GDM1 (cell line): ENCODE measurements around the gene AFTPH.

ENCODE experiments used
- DNase-seq: peaks from one replicate; lab custom pipeline; 2025; lab: John Stamatoyannopoulos, UW

The AFTPH gene

GRCh38 chr2:64540615-64541014 lies 16.5 kb downstream of the AFTPH start:
- DNase-seq = no peak

DNA sequence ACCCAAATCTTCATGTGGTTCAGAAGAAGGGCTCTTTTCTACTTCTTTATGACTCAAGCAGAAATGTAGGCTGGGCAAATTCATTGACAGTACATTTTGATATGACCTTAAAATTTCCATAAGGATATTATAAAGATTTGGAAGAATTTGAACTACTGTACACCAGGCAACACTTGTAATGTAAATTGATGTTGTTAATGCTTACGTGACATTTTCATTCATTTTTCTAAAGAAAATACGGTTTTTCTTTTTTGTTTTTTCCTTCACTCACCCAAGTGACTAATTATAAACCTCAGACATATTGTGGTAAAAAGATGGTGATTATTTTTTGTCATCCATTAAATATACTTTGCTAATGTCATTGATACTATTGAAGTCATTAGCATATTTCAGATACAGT lies 17.4 kb downstream of the AFTPH start:
- no peak for DNase-seq

- DNase-seq = no peak
These were observed 18.2 kb downstream of the AFTPH start for GRCh38 chr2:64542071-64543007.

- no peak for DNase-seq
These were observed 19.0 kb downstream of the AFTPH start for GRCh38 chr2:64543008-64543697.

GRCh38 chr2:64548761-64549160 lies 24.6 kb downstream of the AFTPH start:
- DNase-seq = no peak

DNA sequence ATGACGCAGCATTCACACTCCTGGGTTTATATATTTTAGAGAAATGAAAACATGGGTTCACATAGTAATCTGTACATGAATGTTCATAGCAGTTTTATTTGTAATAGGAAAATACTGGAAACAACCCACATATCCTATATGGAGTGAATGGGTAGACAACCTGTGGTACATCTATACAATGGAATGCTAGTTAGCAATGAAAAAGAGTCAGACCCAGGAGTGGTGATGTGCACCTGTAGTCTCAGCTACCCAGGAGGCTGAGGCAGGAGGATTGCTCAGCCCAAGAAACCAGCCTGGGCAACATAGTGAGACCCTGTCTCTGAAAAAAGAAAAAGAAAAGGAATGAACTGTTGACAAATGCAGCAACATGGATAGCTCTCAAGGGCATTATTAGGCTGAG lies 25.9 kb downstream of the AFTPH start:
- no peak for DNase-seq

DNA sequence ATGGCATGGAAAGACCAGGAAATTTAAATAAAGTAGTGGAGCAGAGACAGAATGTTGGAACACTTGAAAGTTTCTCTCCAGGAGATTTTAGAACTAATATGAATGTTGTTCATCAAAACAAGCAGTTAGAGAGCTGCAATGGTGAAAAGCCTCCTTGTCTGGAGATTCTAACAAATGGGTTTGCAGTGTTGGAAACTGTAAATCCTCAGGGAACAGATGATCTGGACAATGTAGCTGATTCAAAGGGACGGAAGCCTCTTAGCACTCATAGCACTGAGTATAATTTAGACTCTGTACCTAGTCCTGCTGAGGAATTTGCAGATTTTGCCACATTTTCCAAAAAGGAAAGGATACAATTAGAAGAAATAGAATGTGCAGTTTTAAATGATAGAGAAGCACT lies 27.7 kb downstream of the AFTPH start:
- no peak for DNase-seq

DNA sequence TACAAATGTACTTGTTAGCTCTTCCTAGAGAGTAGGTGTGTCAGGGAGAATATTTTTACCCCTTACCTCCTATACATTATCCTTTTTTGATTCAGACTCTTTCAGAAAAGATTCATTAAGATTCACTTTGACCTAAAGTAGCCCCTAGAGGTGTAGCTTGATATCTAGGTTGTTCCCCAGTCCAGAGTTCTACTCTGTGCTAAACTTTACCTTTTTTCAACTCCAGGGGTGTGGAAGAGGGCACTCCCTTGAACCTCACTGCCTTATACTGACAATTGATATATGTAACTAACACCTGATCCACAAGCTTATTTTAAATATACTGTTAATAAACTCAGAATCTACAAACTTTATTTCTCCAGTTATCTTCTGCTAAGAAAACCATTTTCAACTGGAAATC lies 30.0 kb downstream of the AFTPH start:
- DNase-seq = no peak

DNA sequence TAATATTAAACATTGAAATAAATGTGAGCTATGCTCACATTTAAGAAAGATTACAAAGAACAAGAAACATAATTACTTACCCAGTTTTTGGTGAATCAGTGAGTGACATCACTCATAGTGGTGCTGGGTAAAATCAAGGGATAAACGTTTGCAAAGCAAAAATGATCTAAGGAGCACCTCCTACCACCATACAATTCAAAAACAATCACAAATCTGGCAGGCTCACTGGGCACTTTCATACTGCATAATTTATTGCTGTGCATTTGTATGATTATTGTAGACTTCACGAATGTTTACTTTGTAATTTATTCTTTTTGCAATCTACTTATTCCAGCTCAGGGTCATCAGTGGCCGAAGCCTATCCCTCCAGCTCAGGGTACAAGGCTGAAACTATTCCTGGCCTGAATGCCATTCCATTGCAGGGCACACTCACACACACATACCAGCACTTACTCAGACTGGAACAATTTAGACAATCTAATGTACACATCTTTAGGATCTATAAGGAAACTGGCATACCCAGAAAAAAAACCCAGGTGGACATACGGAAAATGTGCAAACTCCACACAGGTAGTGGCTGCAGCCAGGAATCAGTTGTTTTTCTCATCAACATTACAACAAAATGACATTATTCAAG lies 34.4 kb downstream of the AFTPH start:
- no peak for DNase-seq

DNA sequence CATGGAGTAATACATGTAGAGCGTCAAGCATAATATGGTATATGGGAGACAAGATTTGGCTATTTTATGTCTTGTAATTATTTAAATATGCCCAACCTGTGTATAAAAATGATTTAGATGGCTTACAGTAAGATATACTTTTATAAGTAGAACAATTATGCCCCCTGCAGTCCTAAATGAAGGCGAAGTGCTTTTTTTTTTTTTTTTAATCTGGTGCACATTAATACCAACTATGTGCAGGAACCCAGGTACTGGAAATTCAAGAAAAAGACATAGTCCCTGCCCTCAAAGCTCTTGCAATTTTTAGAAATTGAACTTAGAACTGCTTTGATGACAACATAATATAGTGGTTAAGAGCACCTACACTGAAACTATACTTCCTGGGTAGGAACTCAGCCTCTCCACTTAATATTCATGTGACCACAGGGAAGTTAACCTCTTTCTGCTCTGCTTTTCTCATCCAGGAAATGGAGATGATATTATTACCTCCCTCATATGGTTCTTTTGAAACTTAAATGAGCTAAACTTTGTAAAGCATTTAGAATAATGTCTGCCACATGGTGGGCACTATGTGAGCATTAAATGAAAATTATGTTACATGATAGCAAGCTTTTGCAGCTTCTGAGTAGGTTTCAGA lies 38.1 kb downstream of the AFTPH start:
- DNase-seq = no peak

- no peak for DNase-seq
These were observed 39.4 kb downstream of the AFTPH start for GRCh38 chr2:64563436-64563938.

DNA sequence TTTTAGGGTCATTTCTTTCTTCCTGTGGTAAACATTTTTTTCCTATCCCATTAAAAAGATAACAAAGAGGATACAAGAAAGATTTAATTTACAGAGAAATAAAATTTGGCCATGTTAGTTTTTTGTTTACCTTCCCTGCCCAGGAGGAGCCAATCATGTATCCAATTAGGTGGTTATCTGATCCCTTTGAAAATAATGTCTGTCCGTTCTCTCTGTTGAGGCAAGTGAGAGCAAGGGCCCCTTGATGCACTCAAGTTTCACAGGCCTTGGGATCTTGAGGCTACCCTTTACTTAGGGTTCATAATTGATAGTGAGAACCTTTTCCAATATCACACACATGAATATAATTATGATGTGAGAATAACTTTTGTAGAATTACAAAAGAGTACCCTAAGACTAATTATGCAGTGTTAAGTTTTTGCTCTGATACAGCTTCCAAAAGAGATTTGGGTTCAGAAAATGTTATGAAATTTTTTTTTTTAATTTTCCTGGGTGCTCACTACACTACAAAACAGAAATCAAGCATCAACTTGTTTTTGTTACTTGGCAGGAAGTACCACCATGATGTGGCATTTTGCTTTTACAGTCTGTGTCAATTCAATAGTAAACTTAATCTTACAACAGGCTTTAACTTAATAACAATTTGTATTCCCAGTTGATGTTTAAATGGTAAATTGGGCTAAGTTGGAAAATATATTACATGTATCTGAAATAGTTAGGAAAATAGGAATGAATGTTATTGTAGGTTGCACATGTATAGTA lies 42.0 kb downstream of the AFTPH start:
- no peak for DNase-seq

DNA sequence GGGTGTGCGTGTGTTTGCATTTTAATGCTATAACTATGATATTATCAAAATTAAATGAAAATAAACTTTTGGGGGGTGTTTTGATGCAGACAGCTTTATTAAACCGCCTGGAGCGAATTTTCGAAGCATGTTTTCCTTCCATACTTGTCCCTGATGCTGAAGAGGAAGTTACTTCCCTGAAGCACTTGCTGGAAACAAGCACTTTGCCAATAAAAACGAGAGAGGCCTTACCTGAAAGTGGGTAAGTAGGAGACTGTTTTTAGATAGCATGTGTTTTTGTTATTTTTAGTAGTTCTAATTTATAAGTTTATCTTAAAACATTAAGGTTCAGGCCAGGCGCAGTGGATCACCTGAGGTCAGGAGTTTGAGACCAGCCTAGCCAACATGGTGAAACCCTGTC lies 43.3 kb downstream of the AFTPH start:
- no peak for DNase-seq

GRCh38 chr2:64568836-64569235 lies 44.7 kb downstream of the AFTPH start:
- DNase-seq = no peak

- DNase-seq = no peak
These were observed 50.7 kb downstream of the AFTPH start for GRCh38 chr2:64574871-64575270.

GRCh38 chr2:64581018-64581417 lies 56.9 kb downstream of the AFTPH start:
- no peak for DNase-seq

DNA sequence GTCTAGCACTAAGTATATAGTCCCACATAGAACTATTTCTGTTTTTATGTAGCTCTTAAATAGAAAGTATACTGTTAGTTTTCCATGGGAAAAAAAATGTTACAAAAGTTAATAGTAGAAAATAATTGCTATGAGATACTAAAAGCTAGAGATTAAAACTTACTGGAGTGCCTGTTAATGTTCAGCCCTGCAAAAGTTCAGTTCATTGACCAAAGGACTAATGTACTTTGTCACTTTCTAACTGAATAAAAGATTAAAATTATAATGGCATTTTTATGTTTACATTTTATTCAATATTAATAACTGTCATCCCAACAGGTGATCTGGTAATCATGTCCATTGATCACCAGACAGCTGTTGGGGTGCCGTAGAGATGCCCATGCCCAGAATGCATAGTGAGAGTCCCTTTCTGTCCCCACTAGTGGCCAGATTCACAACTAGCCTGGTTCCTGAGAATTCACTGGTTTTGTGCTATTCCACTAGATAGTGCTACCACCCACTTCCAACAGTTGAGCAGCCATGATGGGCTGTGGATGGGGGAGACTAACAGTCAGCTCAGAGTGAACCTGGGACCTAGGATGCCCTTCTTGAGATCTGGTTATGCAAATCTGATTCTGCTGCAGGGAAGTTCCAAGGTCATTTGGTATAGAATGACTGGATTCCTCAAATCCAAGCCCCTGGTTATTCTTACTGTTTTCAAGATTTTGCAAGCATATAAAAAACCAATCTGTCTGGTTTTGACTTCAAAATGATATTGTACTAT lies 57.8 kb downstream of the AFTPH start:
- no peak for DNase-seq

DNA sequence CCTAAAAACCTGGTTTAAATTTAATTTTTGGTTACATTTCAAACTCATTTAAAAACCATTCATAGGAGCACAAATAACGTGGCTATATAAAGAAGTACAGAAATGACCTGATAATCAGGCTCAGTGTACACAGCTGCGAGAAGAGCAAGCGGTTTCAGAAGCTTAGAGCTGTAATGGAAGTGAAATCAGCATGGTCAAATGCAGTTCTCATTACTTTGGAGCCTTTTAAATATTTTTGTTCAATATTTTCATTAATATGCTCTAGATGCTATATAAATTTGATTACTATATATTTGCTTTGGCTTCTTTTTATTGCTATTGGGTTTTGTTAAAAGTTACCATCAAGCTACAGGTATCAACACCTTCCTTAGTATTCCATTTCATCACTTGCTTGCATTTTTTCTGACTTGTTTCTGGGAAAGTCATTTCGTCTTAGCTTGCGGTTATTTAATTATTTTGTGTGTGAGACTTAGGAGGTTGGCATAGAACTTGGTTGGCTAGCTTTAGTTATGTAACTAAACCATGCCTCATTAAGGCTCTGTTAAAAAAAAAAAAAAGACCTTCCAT lies 58.7 kb downstream of the AFTPH start:
- no peak for DNase-seq

- no peak for DNase-seq
These were observed 61.9 kb downstream of the AFTPH start for GRCh38 chr2:64586054-64586453.

DNA sequence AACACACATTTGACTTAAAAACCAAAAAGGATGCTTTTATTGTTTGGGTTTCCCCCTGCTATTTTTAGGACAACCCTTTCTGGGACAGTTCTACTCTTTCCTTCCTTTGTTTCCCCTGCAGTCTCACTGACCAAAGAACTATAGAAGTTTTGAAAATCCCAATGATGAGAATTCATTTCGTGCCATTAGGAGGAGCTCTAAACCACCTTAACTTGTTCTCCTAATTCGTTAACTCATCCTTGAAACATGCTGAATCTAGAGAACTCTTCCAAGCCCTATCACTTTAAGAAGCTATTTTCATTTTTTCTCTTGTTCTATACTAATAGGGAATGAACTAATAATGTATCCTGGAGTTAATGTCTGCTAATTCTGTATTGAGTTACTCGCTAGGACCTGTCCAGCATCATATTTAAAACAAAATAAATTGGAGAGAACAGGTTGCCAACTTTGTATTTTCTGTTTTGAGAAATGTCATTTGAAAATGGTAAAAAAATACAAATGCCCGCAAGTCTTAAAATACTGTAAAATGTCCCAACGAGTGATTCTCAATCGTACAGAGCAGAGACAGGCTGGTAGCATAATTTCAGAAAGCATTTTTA lies 62.9 kb downstream of the AFTPH start:
- peak; percentile 25 for DNase-seq
